Rectal smooth muscle tissue (tissue), 1 donor: ENCODE results near the gene DECR2.

ENCODE experiments used
- H3K27ac ChIP-seq: one replicate; pipeline ENCODE4 v1.7.0; 2013; ENCODE audit warnings: low read depth, low read length, inconsistent platforms
- H3K27me3 ChIP-seq: one replicate; pipeline ENCODE4 v1.7.0; 2013; ENCODE audit warnings: low read length; ENCODE audit not compliant: control insufficient read depth, insufficient read depth
- H3K36me3 ChIP-seq: one replicate; pipeline ENCODE4 v1.7.0; 2013; ENCODE audit warnings: low read length; ENCODE audit not compliant: control insufficient read depth, insufficient read depth
- H3K4me1 ChIP-seq: one replicate; pipeline ENCODE4 v1.7.0; 2013; ENCODE audit warnings: low read length; ENCODE audit not compliant: control insufficient read depth, insufficient read depth
- H3K4me3 ChIP-seq: one replicate; pipeline ENCODE4 v1.7.0; 2013; ENCODE audit warnings: low read length
- H3K9ac ChIP-seq: one replicate; pipeline ENCODE4 v1.7.0; 2013; ENCODE audit warnings: low read length

DECR2 gene

GRCh38 chr16:401468-402348, at the start of gene DECR2:
Gene DECR2, plus strand, starts transcription at chr16:401885. Its CDS starts 79 bp downstream, at chr16:401964.
- Histone ChIP-seq H3K27me3 (no peaks in the 10 kb centered on the region), H3K36me3 (peaks cover 3% of the 10 kb centered on the region), H3K27ac (peak within 1 kb of the TSS; percentile 90), H3K9ac (peak within 1 kb of the TSS; percentile 80), H3K4me3 (peak within 1 kb of the TSS; percentile 92), H3K4me1 (peaks cover 8% of the 10 kb centered on the region)

GRCh38 chr16:352547-353403, 48.9 kb upstream of the DECR2 start, which contains the start of gene AXIN1:
Gene AXIN1, minus strand, starts transcription at chr16:352723. Its CDS starts 5,698 bp downstream, at chr16:347025.
- Histone ChIP-seq H3K4me3 (peak within 1 kb of the TSS; percentile 72), H3K4me1 (no peaks in the 10 kb centered on the region), H3K27me3 (no peaks in the 10 kb centered on the region), H3K9ac (peak within 1 kb of the TSS; percentile 56), H3K27ac (peak within 1 kb of the TSS; percentile 68), H3K36me3 (no peaks in the 10 kb centered on the region)

- H3K27ac ChIP-seq, result peak overlapping the region; percentile 68
- H3K9ac ChIP-seq, result peak overlapping the region; percentile 56
- H3K4me3 ChIP-seq, result peak overlapping the region; percentile 67
These were observed 48.0 kb upstream of the DECR2 start for GRCh38 chr16:353404-354290.

GRCh38 chr16:354291-354881, 47.3 kb upstream of the DECR2 start:
- H3K27ac ChIP-seq, result no peak overlapping the region

More at GRCh38 chr16:353404-354290, 48.0 kb upstream of the DECR2 start:
- Histone ChIP-seq H3K4me1 (no peaks in the 10 kb centered on the region), H3K36me3 (no peaks in the 10 kb centered on the region), H3K27me3 (no peaks in the 10 kb centered on the region)

GRCh38 chr16:354971-355461, 46.7 kb upstream of the DECR2 start:
- no peak overlapping the region for H3K27ac ChIP-seq

More at GRCh38 chr16:354291-354881, 47.3 kb upstream of the DECR2 start:
- no peaks in the 10 kb centered on the region for H3K4me1 ChIP-seq
- no peak overlapping the region for H3K9ac ChIP-seq
- H3K27me3 ChIP-seq, result no peaks in the 10 kb centered on the region
- no peaks in the 10 kb centered on the region for H3K36me3 ChIP-seq
- H3K4me3 ChIP-seq, result no peak overlapping the region

GRCh38 chr16:356741-357140, 44.9 kb upstream of the DECR2 start:
- Histone ChIP-seq H3K27me3 (no peaks in the 10 kb centered on the region), H3K27ac (no peak overlapping the region), H3K4me3 (no peak overlapping the region), H3K4me1 (no peaks in the 10 kb centered on the region), H3K9ac (no peak overlapping the region), H3K36me3 (no peaks in the 10 kb centered on the region)

More at GRCh38 chr16:354971-355461, 46.7 kb upstream of the DECR2 start:
- H3K36me3 ChIP-seq, result no peaks in the 10 kb centered on the region
- no peak overlapping the region for H3K4me3 ChIP-seq
- H3K9ac ChIP-seq, result no peak overlapping the region
- H3K27me3 ChIP-seq, result no peaks in the 10 kb centered on the region
- no peaks in the 10 kb centered on the region for H3K4me1 ChIP-seq

GRCh38 chr16:359067-359763, 42.5 kb upstream of the DECR2 start:
- Histone ChIP-seq H3K9ac (no peak overlapping the region), H3K27ac (no peak overlapping the region), H3K4me3 (no peak overlapping the region), H3K4me1 (no peaks in the 10 kb centered on the region), H3K27me3 (peaks cover 4% of the 10 kb centered on the region), H3K36me3 (no peaks in the 10 kb centered on the region)

- H3K4me1 ChIP-seq, result no peaks in the 10 kb centered on the region
- H3K27me3 ChIP-seq, result peaks cover 4% of the 10 kb centered on the region
- no peak overlapping the region for H3K4me3 ChIP-seq
- H3K36me3 ChIP-seq, result no peaks in the 10 kb centered on the region
- no peak overlapping the region for H3K27ac ChIP-seq
- H3K9ac ChIP-seq, result no peak overlapping the region
These were observed 41.6 kb upstream of the DECR2 start for GRCh38 chr16:359871-360697.

- peaks cover 4% of the 10 kb centered on the region for H3K27me3 ChIP-seq
- H3K27ac ChIP-seq, result no peak overlapping the region
- H3K4me3 ChIP-seq, result no peak overlapping the region
- H3K9ac ChIP-seq, result no peak overlapping the region
- H3K36me3 ChIP-seq, result no peaks in the 10 kb centered on the region
- no peaks in the 10 kb centered on the region for H3K4me1 ChIP-seq
These were observed 40.9 kb upstream of the DECR2 start for GRCh38 chr16:360698-361336.

- Histone ChIP-seq H3K36me3 (no peaks in the 10 kb centered on the region), H3K4me3 (no peak overlapping the region), H3K27ac (no peak overlapping the region), H3K27me3 (peaks cover 4% of the 10 kb centered on the region), H3K4me1 (no peaks in the 10 kb centered on the region), H3K9ac (no peak overlapping the region)
These were observed 40.3 kb upstream of the DECR2 start for GRCh38 chr16:361341-361871.
